Endothelial cell of umbilical vein (primary cell): ENCODE data around the gene KIFC3. TPM values are rescaled to one million over a fixed set of nuclear protein-coding genes. Genes with fewer than 3 reads are reported as not detected.

ENCODE experiments used
- BruUV-seq: library from RNA; stranded (reverse); fragments of 400-500 nt; replicated peaks from 2 replicates; lab custom pipeline; 2021; lab: Mats Ljungman, UMichigan
- CTCF ChIA-PET: fragments of 300-600, 350-600 bp; sonication (Branson Sonifier 250); formaldehyde crosslinking; loops from one replicate; lab custom pipeline; 2021; ENCODE audit warnings: antibody characterized with exemption, inconsistent platforms; lab: Charles Lee
- POLR2A ChIA-PET: fragments of 300-600, 350-600 bp; sonication (Branson Sonifier 250); formaldehyde crosslinking; loops from one replicate; lab custom pipeline; 2021; ENCODE audit warnings: antibody characterized with exemption, inconsistent platforms; lab: Charles Lee
- DNase-seq: peaks from one replicate; pipeline ENCODE4 v3.0.0-alpha.2; 2011; ENCODE audit warnings: low read depth, low spot score
- FAIRE-seq: peaks from 2 replicates; lab custom pipeline; 2011; peaks lifted over from hg19 to GRCh38; lab: Jason Lieb, UNC
- H2AFZ ChIP-seq: 2 replicates; pipeline ENCODE4 v1.6.0; 2012; ENCODE audit warnings: low read depth, low read length, control low read depth, inconsistent platforms
- H3K27ac ChIP-seq: 2 replicates; pipeline ENCODE4 v1.5.1; 2011; ENCODE audit warnings: low read depth, mild to moderate bottlenecking, control low read depth, low read length, moderate library complexity; ENCODE audit not compliant: insufficient read depth
- H3K27me3 ChIP-seq, 2 experiments: 2 replicates each; pipeline versions ENCODE4 v1.6.0 to v1.6.1; 2011; ENCODE audit warnings: low read length in 2 of 2, mixed read lengths in 1 of 2; ENCODE audit not compliant: control insufficient read depth in 2 of 2, insufficient read depth in 2 of 2
- H3K36me3 ChIP-seq, 2 experiments: 2 replicates in 1 of 2; 3 replicates in 1 of 2; pipeline ENCODE4 v1.5.1; 2011; ENCODE audit warnings: low read length in 2 of 2, mild to moderate bottlenecking in 1 of 2, moderate library complexity in 1 of 2; ENCODE audit not compliant: control insufficient read depth in 2 of 2, insufficient read depth in 2 of 2; ENCODE audit errors: extremely low read depth in 1 of 2
- H3K4me1 ChIP-seq: 3 replicates; pipeline ENCODE4 v1.5.1; 2011; ENCODE audit warnings: mild to moderate bottlenecking, low read length; ENCODE audit not compliant: control insufficient read depth, insufficient read depth; ENCODE audit errors: extremely low read depth
- H3K4me2 ChIP-seq: 2 replicates; pipeline ENCODE4 v1.6.1; 2011; ENCODE audit warnings: low read length, control low read depth, mixed read lengths; ENCODE audit not compliant: insufficient read depth
- H3K4me3 ChIP-seq, 3 experiments: fragments of 200-600 bp in 1 of 3; sonication (generic), shearing (Covaris generic) in 1 of 3; replicated peaks in 1 of 3; 2 replicates each; pipeline ENCODE4 v1.5.1; 2011 to 2016; ENCODE audit warnings: control low read depth in 3 of 3, low read length in 3 of 3, mild to moderate bottlenecking in 2 of 3, inconsistent platforms in 1 of 3, low read depth in 1 of 3, moderate library complexity in 1 of 3; ENCODE audit not compliant: insufficient read depth in 1 of 3
- H3K79me2 ChIP-seq: 2 replicates; pipeline ENCODE4 v1.6.0; 2012; ENCODE audit warnings: low read length, inconsistent platforms; ENCODE audit not compliant: control insufficient read depth, insufficient read depth
- H3K9ac ChIP-seq: replicated peaks from 2 replicates; pipeline ENCODE3; 2011; ENCODE audit warnings: low read length, control low read depth; ENCODE audit not compliant: insufficient read depth; ENCODE audit errors: extremely low read depth
- H3K9me1 ChIP-seq: replicated peaks from 3 replicates; pipeline ENCODE4 v1.6.0; 2011; ENCODE audit warnings: mild to moderate bottlenecking, low read length; ENCODE audit not compliant: control insufficient read depth, insufficient read depth; ENCODE audit errors: extremely low read depth
- H3K9me3 ChIP-seq: replicated peaks from 2 replicates; pipeline ENCODE4 v1.5.1; 2012; ENCODE audit warnings: low read length, inconsistent platforms; ENCODE audit not compliant: control insufficient read depth, insufficient read depth
- H4K20me1 ChIP-seq: replicated peaks from 2 replicates; pipeline ENCODE3; 2011; ENCODE audit warnings: mild to moderate bottlenecking, low read length; ENCODE audit not compliant: control insufficient read depth, insufficient read depth; ENCODE audit errors: extremely low read depth
- CTCF ChIP-seq, 2 donors: IDR thresholded peaks; 1 replicate in 1 of 2; 2 replicates in 1 of 2; pipeline ENCODE4 v1.5.1; 2011; ENCODE audit warnings: low read length in 2 of 2, mild to moderate bottlenecking in 2 of 2, moderate library complexity in 2 of 2, control low read depth in 1 of 2, inconsistent platforms in 1 of 2, low read depth in 1 of 2; ENCODE audit not compliant: insufficient read depth in 1 of 2; ENCODE audit errors: extremely low read depth in 1 of 2
- EZH2 ChIP-seq: IDR thresholded peaks from 2 replicates; pipeline ENCODE4 v1.6.1; 2012; ENCODE audit warnings: borderline replicate concordance, low read depth, mild to moderate bottlenecking, moderate library complexity, low read length, inconsistent platforms; ENCODE audit not compliant: severe bottlenecking
- FOS ChIP-seq: IDR thresholded peaks from 2 replicates; pipeline ENCODE4 v1.6.1; 2011; ENCODE audit warnings: mild to moderate bottlenecking, low read length, moderate library complexity, borderline replicate concordance; ENCODE audit not compliant: insufficient read depth
- GATA2 ChIP-seq: IDR thresholded peaks from 2 replicates; pipeline ENCODE4 v1.7.0; 2011; ENCODE audit warnings: low read depth, mild to moderate bottlenecking, moderate library complexity, mixed read lengths, low read length; ENCODE audit not compliant: insufficient read length, insufficient read depth
- JUN ChIP-seq: IDR thresholded peaks from 2 replicates; pipeline ENCODE4 v1.6.1; 2011; ENCODE audit warnings: borderline replicate concordance, low read depth; ENCODE audit not compliant: insufficient read length, insufficient read depth
- MYC ChIP-seq: IDR thresholded peaks from one replicate; pipeline ENCODE4 v1.6.1; 2011; ENCODE audit warnings: mild to moderate bottlenecking, low read depth, low read length
- POLR2A ChIP-seq: IDR thresholded peaks from 2 replicates; pipeline ENCODE4 v1.6.1; 2012; ENCODE audit warnings: low read depth, mild to moderate bottlenecking, control low read depth, low read length
- POLR2AphosphoS5 ChIP-seq: IDR thresholded peaks from 2 replicates; pipeline ENCODE4 v1.6.1; 2012; ENCODE audit warnings: low read depth, mild to moderate bottlenecking, control low read depth, low read length, moderate library complexity; ENCODE audit not compliant: insufficient read depth
- dilution Hi-C: fragments of 300-500 bp; cut with MboI; formaldehyde crosslinking; loops from one replicate; pipeline ENCODE4 v1.15.0; 2019; ENCODE audit warnings: low sequenced_read_pairs; ENCODE audit not compliant: extremely low pct_ligation_motif_present
- intact Hi-C: fragments of 100-400 bp; cut with micrococcal nuclease; formaldehyde crosslinking; loops from one replicate; pipeline ENCODE4 v1.10.0; 2022
- polyA plus RNA-seq, 4 experiments: library from polyadenylated mRNA; depleted of rRNA in 3 of 4; stranded (reverse) in 3 of 4; unstranded in 1 of 4; fragments of >200 nt; gene quantifications; 2 replicates each; pipeline versions ENCODE4 v1.2.1 to v1.2.3, GENCODE V29; 2011 to 2012; ENCODE audit warnings: missing spikeins in 1 of 4
- total RNA-seq: library from RNA; stranded (reverse); gene quantifications from 2 replicates; pipeline ENCODE4 v1.2.3, GENCODE V29; 2021
- TF ChIP-seq, protein P1 (sequence below): IDR thresholded peaks from 2 replicates; pipeline ENCODE4 v1.6.1; 2011; ENCODE audit not compliant: insufficient read depth, insufficient read length

KIFC3 gene
- total and polyA plus RNA-seq, 2 donors (not counting 3 experiments of a cell fraction or from before 2014, with no cell fraction given): 36.3 to 62.2 TPM

GRCh38 chr16:57791195-57791892 lies 10.9 kb downstream of the KIFC3 start:
- TF ChIP-seq POLR2AphosphoS5 (no peak), JUN (no peak), GATA2 (no peak), EZH2 (no peak), MYC (no peak), FOS (no peak), POLR2A (no peak), CTCF (IDR thresholded peaks at IDR 0.05; ENCODE audit: extremely low read depth in 1 of 2, insufficient read depth in 1 of 2, low read depth in 1 of 2, low read length in 2 of 2) (no peak)
- TF ChIP-seq, protein P1, sequence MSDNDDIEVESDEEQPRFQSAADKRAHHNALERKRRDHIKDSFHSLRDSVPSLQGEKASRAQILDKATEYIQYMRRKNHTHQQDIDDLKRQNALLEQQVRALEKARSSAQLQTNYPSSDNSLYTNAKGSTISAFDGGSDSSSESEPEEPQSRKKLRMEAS: no peak
- Histone ChIP-seq H3K9me3 (no peaks in the 10 kb centered on the region), H3K4me2 (no peak overlapping the region), H3K27ac (no peak overlapping the region), H3K79me2 (no peaks in the 10 kb centered on the region), H3K27me3 (no peaks in the 10 kb centered on the region), H3K9ac (no peak overlapping the region), H3K4me3 (no peak overlapping the region), H2AFZ (no peak overlapping the region), H3K4me1 (no peaks in the 10 kb centered on the region), H3K36me3 (peaks cover 8 to 26% of the 10 kb centered on the region in 2 experiments), H4K20me1 (no peaks in the 10 kb centered on the region), H3K9me1 (no peaks in the 10 kb centered on the region)
- CTCF ChIA-PET: interaction anchor here (1.5 kb wide), 1 partner anchor 8 kb away, joined by 4 read pairs; no protein-coding TSS in a partner anchor
- BruUV-seq: no TSS peak
- intact Hi-C loops: no loop called here
- FAIRE-seq: no peak
- dilution Hi-C loops: no loop called here
- POLR2A ChIA-PET: no interaction called here
- no peak for DNase-seq
